SK-N-SH treated with all-trans-retinoic acid at 6 μM for 48 hours (cell line): ENCODE measurements around the gene CD28.

Experiments
- TOX ChIP-seq: fragments of 250-450 bp; sonication (Bioruptor Pico); IDR thresholded peaks from 2 replicates; pipeline ENCODE4 v1.8.0; 2021; ENCODE audit warnings: mild to moderate bottlenecking, moderate library complexity, borderline replicate concordance
- ZNF70 ChIP-seq: fragments of 450-650 bp; formaldehyde crosslinking; IDR thresholded peaks from 2 replicates; pipeline ENCODE4 v1.5.0; 2020; ENCODE audit warnings: mild to moderate bottlenecking, moderate library complexity

DNA sequence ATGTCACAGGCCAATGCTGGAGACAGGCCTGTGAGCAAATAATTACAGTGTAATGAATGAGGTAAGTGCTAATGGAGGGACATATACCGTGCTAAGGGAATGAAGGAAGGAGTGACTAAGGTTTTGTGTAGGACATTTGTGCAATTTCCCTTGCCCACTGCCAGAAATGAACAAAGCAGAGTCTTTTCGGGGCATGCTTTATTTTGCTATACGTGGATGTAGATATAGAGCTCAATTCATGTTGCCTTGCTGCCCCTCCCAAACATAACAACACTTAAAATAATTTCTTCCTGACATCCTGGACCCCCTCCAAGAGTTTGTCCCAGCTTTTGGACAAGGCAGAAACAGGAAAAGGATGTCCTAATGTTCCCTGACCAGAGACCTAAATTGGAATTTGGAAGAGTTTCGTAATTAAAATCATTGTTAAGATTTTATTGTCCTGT lies 23.7 kb upstream of the CD28 start:
- no peak for TF ChIP-seq TOX
- no peak for TF ChIP-seq ZNF70 (CRISPR knock-in tag)
